Muscle of leg (tissue), 11 donors: ENCODE results near the gene LYVE1. TPM values are rescaled to one million over a fixed set of nuclear protein-coding genes. Genes with fewer than 3 reads are reported as not detected.

Source experiments
- DNase-seq: peaks from one replicate; pipeline ENCODE4 v3.0.0; 2013
- H3K27ac ChIP-seq: one replicate; pipeline ENCODE4 v1.5.1; 2013; ENCODE audit warnings: mild to moderate bottlenecking, low read length, control low read depth
- H3K27me3 ChIP-seq: one replicate; pipeline ENCODE4 v1.6.1; 2013; ENCODE audit warnings: low read length; ENCODE audit not compliant: control insufficient read depth, insufficient read depth
- H3K36me3 ChIP-seq: one replicate; pipeline ENCODE4 v1.6.1; 2013; ENCODE audit warnings: low read length; ENCODE audit not compliant: control insufficient read depth, insufficient read depth
- H3K4me1 ChIP-seq: one replicate; pipeline ENCODE4 v1.6.1; 2013; ENCODE audit warnings: low read length; ENCODE audit not compliant: control insufficient read depth, insufficient read depth
- H3K4me3 ChIP-seq: one replicate; pipeline ENCODE4 v1.5.1; 2013; ENCODE audit warnings: low read length, control low read depth
- H3K9me3 ChIP-seq: replicated peaks from 2 replicates; pipeline ENCODE4 v1.6.1; 2013; ENCODE audit warnings: low read depth, low read length; ENCODE audit not compliant: control insufficient read depth
- WGBS: methylation state at CpG from one replicate; pipeline ENCODE4 v1.1.5; 2013; ENCODE audit warnings: missing lambda C conversion rate; ENCODE audit not compliant: insufficient coverage; 5-methylcytosine and 5-hydroxymethylcytosine counted together
- polyA plus RNA-seq, 8 donors: library from polyadenylated mRNA; unstranded; fragments of 120-200 nt; gene quantifications; one replicate each; pipeline versions ENCODE4 v1.2.1 to v1.2.3, GENCODE V29; 2013; ENCODE audit warnings: inconsistent platforms in 1 of 8, low replicate concordance in 1 of 8; ENCODE audit not compliant: insufficient read length in 8 of 8, insufficient read depth in 1 of 8
- total RNA-seq: library from RNA; stranded (reverse); fragments of 120-200 nt; gene quantifications from one replicate; pipeline ENCODE4 v1.2.4, GENCODE V29; 2013

Gene LYVE1
- total and polyA plus RNA-seq, 9 donors: 52.2 to 92.2 (median 76.9) TPM

GRCh38 chr11:10564696-10565318 is 3.7 kb downstream of the LYVE1 start:
- Histone ChIP-seq H3K9me3 (no peaks in the 10 kb centered on the region), H3K27ac (no peak overlapping the region), H3K4me3 (no peak overlapping the region), H3K27me3 (no peaks in the 10 kb centered on the region), H3K36me3 (no peaks in the 10 kb centered on the region), H3K4me1 (peaks cover 2% of the 10 kb centered on the region)
- peak; percentile 56 for DNase-seq
- no CpG with 5 or more reads among the region's 1 CpG for WGBS

GRCh38 chr11:10564030-10564429 is 4.4 kb downstream of the LYVE1 start:
- Histone ChIP-seq H3K27me3 (no peaks in the 10 kb centered on the region), H3K4me1 (peaks cover 2% of the 10 kb centered on the region), H3K36me3 (no peaks in the 10 kb centered on the region), H3K9me3 (no peaks in the 10 kb centered on the region), H3K4me3 (no peak overlapping the region), H3K27ac (no peak overlapping the region)
- DNase-seq: no peak
- 90% methylated on average over 3 of the region's 3 CpGs for WGBS

GRCh38 chr11:10561947-10562346 is 6.5 kb downstream of the LYVE1 start:
- Histone ChIP-seq H3K27ac (no peak overlapping the region), H3K4me3 (no peak overlapping the region), H3K4me1 (no peaks in the 10 kb centered on the region), H3K9me3 (no peaks in the 10 kb centered on the region), H3K27me3 (no peaks in the 10 kb centered on the region), H3K36me3 (no peaks in the 10 kb centered on the region)
- WGBS: 67% methylated on average over 1 of the region's 1 CpG
- no peak for DNase-seq

- H3K36me3 ChIP-seq: no peaks in the 10 kb centered on the region
- H3K9me3 ChIP-seq: no peaks in the 10 kb centered on the region
- no peaks in the 10 kb centered on the region for H3K4me1 ChIP-seq
- 67% methylated on average over 1 of the region's 3 CpGs for WGBS
- H3K4me3 ChIP-seq: no peak overlapping the region
- no peak for DNase-seq
- H3K27me3 ChIP-seq: no peaks in the 10 kb centered on the region
- no peak overlapping the region for H3K27ac ChIP-seq
Measured at GRCh38 chr11:10561043-10561818, 7.2 kb downstream of the LYVE1 start.

GRCh38 chr11:10558288-10558687 is 10.2 kb downstream of the LYVE1 start:
- no peaks in the 10 kb centered on the region for H3K36me3 ChIP-seq
- no peak for DNase-seq
- no peak overlapping the region for H3K4me3 ChIP-seq
- no peaks in the 10 kb centered on the region for H3K4me1 ChIP-seq
- no peak overlapping the region for H3K27ac ChIP-seq
- H3K9me3 ChIP-seq: no peaks in the 10 kb centered on the region
- WGBS: 92% methylated on average over 2 of the region's 3 CpGs
- H3K27me3 ChIP-seq: no peaks in the 10 kb centered on the region

GRCh38 chr11:10556590-10556989 is 11.9 kb downstream of the LYVE1 start:
- H3K27me3 ChIP-seq: no peaks in the 10 kb centered on the region
- no peaks in the 10 kb centered on the region for H3K36me3 ChIP-seq
- no peak overlapping the region for H3K27ac ChIP-seq
- DNase-seq: no peak
- no peak overlapping the region for H3K4me3 ChIP-seq
- H3K9me3 ChIP-seq: no peaks in the 10 kb centered on the region
- no CpG with 5 or more reads among the region's 1 CpG for WGBS
- H3K4me1 ChIP-seq: no peaks in the 10 kb centered on the region

GRCh38 chr11:10551845-10552352 is 16.6 kb downstream of the LYVE1 start:
- no peak overlapping the region for H3K27ac ChIP-seq
- DNase-seq: no peak
- H3K4me3 ChIP-seq: no peak overlapping the region
- no peaks in the 10 kb centered on the region for H3K27me3 ChIP-seq
- no peaks in the 10 kb centered on the region for H3K4me1 ChIP-seq
- no peaks in the 10 kb centered on the region for H3K36me3 ChIP-seq
- H3K9me3 ChIP-seq: no peaks in the 10 kb centered on the region
- WGBS: 67% methylated on average over 1 of the region's 3 CpGs

- no peaks in the 10 kb centered on the region for H3K27me3 ChIP-seq
- no peak overlapping the region for H3K4me3 ChIP-seq
- no peaks in the 10 kb centered on the region for H3K4me1 ChIP-seq
- DNase-seq: no peak
- H3K36me3 ChIP-seq: no peaks in the 10 kb centered on the region
- no peak overlapping the region for H3K27ac ChIP-seq
- no peaks in the 10 kb centered on the region for H3K9me3 ChIP-seq
- WGBS: no CpG with 5 or more reads among the region's 4 CpGs
Measured at GRCh38 chr11:10551290-10551592, 17.2 kb downstream of the LYVE1 start.

- no peaks in the 10 kb centered on the region for H3K36me3 ChIP-seq
- WGBS: no CpG with 5 or more reads among the region's 3 CpGs
- H3K4me1 ChIP-seq: no peaks in the 10 kb centered on the region
- H3K4me3 ChIP-seq: no peak overlapping the region
- H3K27ac ChIP-seq: no peak overlapping the region
- no peak for DNase-seq
- no peaks in the 10 kb centered on the region for H3K27me3 ChIP-seq
- no peaks in the 10 kb centered on the region for H3K9me3 ChIP-seq
Measured at GRCh38 chr11:10550503-10551289, 17.8 kb downstream of the LYVE1 start.
